WTC11 (cell line): ENCODE results near the gene ARHGEF37.

Experiments used
- ATF3 ChIP-seq: sonication (generic); formaldehyde crosslinking; conservative IDR thresholded peaks from 2 replicates; pipeline ENCODE4 v1.8.1; 2022; ENCODE audit warnings: mild to moderate bottlenecking, missing genetic modification reagents
- CTCF ChIP-seq: fragments of 200-600 bp; IDR thresholded peaks from 2 replicates; pipeline ENCODE4 v1.8.0; 2022; ENCODE audit warnings: antibody characterized with exemption
- FOXJ3 ChIP-seq: sonication (generic); formaldehyde crosslinking; IDR thresholded peaks from 2 replicates; pipeline ENCODE4 v1.9.0; 2021; ENCODE audit warnings: missing genetic modification reagents, mild to moderate bottlenecking, borderline replicate concordance
- FOXK1 ChIP-seq: sonication (generic); formaldehyde crosslinking; IDR thresholded peaks from 2 replicates; pipeline ENCODE4 v1.8.0; 2022; ENCODE audit warnings: mild to moderate bottlenecking, moderate library complexity, missing genetic modification reagents
- NR2C2 ChIP-seq: sonication (generic); formaldehyde crosslinking; IDR thresholded peaks from 2 replicates; pipeline ENCODE4 v1.8.0; 2022; ENCODE audit warnings: mild to moderate bottlenecking, missing genetic modification reagents
- NR3C1 ChIP-seq: sonication (generic); formaldehyde crosslinking; conservative IDR thresholded peaks from 2 replicates; pipeline ENCODE4 v1.8.1; 2023; ENCODE audit warnings: low read depth, mild to moderate bottlenecking, missing genetic modification reagents
- USF2 ChIP-seq: sonication (generic); formaldehyde crosslinking; IDR thresholded peaks from 2 replicates; pipeline ENCODE4 v1.8.1; 2023; ENCODE audit warnings: mild to moderate bottlenecking, missing genetic modification reagents, moderate library complexity
- ZBTB21 ChIP-seq: sonication (generic); formaldehyde crosslinking; IDR thresholded peaks from 2 replicates; pipeline ENCODE4 v1.8.1; 2023; ENCODE audit warnings: mild to moderate bottlenecking, missing genetic modification reagents, borderline replicate concordance
- ZBTB43 ChIP-seq: sonication (generic); formaldehyde crosslinking; IDR thresholded peaks from 2 replicates; pipeline ENCODE4 v1.8.1; 2023; ENCODE audit warnings: mild to moderate bottlenecking, missing genetic modification reagents
- ZNF263 ChIP-seq: sonication (generic); formaldehyde crosslinking; IDR thresholded peaks from 2 replicates; pipeline ENCODE4 v1.8.1; 2022; ENCODE audit warnings: low read depth, mild to moderate bottlenecking, moderate library complexity, missing genetic modification reagents
- ZNF396 ChIP-seq: fragments of 250-450 bp; sonication (Bioruptor Pico); IDR thresholded peaks from 2 replicates; pipeline ENCODE4 v1.8.0; 2021; ENCODE audit warnings: mild to moderate bottlenecking, moderate library complexity, borderline replicate concordance
- ZNF423 ChIP-seq: fragments of 250-450 bp; sonication (Bioruptor Pico); IDR thresholded peaks from 2 replicates; pipeline ENCODE4 v2.1.2; 2022; ENCODE audit warnings: mild to moderate bottlenecking, moderate library complexity

GRCh38 chr5:149581931-149582768, 852 bp downstream of the ARHGEF37 start:
- TF ChIP-seq CTCF (no peak), FOXJ3 (CRISPR knock-in tag) (no peak), FOXK1 (peak; percentile 26; the same call in 1 of the 2 replicates), USF2 (CRISPR knock-in tag) (no peak), ATF3 (CRISPR knock-in tag) (no peak), NR3C1 (CRISPR knock-in tag) (no peak), ZNF423 (CRISPR knock-in tag) (peak; percentile 57; the same call in 1 of the 2 replicates), ZBTB43 (CRISPR knock-in tag) (no peak), ZNF263 (no peak), ZNF396 (CRISPR knock-in tag) (no peak), ZBTB21 (CRISPR knock-in tag) (no peak), NR2C2 (CRISPR knock-in tag) (no peak)
